Body of pancreas (tissue), 4 donors: Measurements from ENCODE around the gene TAP2. TPM values are rescaled to one million over a fixed set of nuclear protein-coding genes. Genes with fewer than 3 reads are reported as not detected.

ENCODE experiments used
- ATAC-seq: fragments of 150-250 bp; one replicate; pipeline ENCODE4 v1.9.1; 2016
- DNase-seq, 4 donors: peaks; one replicate each; pipeline ENCODE4 v3.0.0-alpha.2; 2019
- H3K27ac ChIP-seq, 4 donors: fragments of 200-600 bp; sonication (generic); 1 replicate in 3 of 4; 2 replicates in 1 of 4; pipeline versions ENCODE4 v1.5.1 to v1.6.1; 2016 to 2019; ENCODE audit warnings: mild to moderate bottlenecking in 1 of 4, mixed read lengths in 1 of 4, moderate library complexity in 1 of 4
- H3K27me3 ChIP-seq, 2 donors: fragments of 200-600 bp; sonication (generic); one replicate each; pipeline ENCODE4 v1.6.0; 2016; ENCODE audit warnings: mild to moderate bottlenecking in 1 of 2
- H3K36me3 ChIP-seq, 2 donors: fragments of 200-600 bp; sonication (generic); replicated peaks in 1 of 2; 2 replicates each; pipeline ENCODE4 v1.5.1; 2016; ENCODE audit warnings: low read depth in 2 of 2; ENCODE audit not compliant: insufficient read depth in 1 of 2
- H3K4me1 ChIP-seq: fragments of 200-600 bp; sonication (generic); one replicate; pipeline ENCODE4 v1.6.0; 2016
- H3K4me3 ChIP-seq, 2 donors: fragments of 200-600 bp; sonication (generic); 1 replicate in 1 of 2; 2 replicates in 1 of 2; pipeline ENCODE4 v1.5.1; 2016 to 2019
- H3K9me3 ChIP-seq, 3 donors: fragments of 200-600 bp; sonication (generic); 1 replicate in 2 of 3; 2 replicates in 1 of 3; pipeline ENCODE4 v1.5.1; 2016
- POLR2A ChIP-seq, 3 donors: fragments of 450-650 bp; IDR thresholded peaks; one replicate each; pipeline ENCODE4 v1.6.1; 2016; ENCODE audit warnings: antibody characterized with exemption in 3 of 3, mild to moderate bottlenecking in 2 of 3
- WGBS, 2 donors: methylation state at CpG; one replicate each; pipeline ENCODE4 v1.1.5; 2017; 5-methylcytosine and 5-hydroxymethylcytosine counted together
- intact Hi-C: fragments of 100-400 bp; cut with DNase I; formaldehyde crosslinking; loops from one replicate; pipeline ENCODE4 v1.15.1; 2023
- total RNA-seq, 2 donors: library from RNA; depleted of rRNA; stranded (reverse); fragments of >200 nt; gene quantifications; one replicate each; pipeline ENCODE4 v1.1.0, GENCODE V29; 2016
- TF ChIP-seq, protein P1 (sequence below), 7 experiments: fragments of 450-650 bp in 4 of 7; fragments of 200-600 bp in 3 of 7; sonication (generic) in 3 of 7; IDR thresholded peaks; one replicate each; pipeline ENCODE4 v1.5.1; 2016 to 2019; ENCODE audit warnings: antibody characterized with exemption in 7 of 7

TAP2 gene
- total RNA-seq, 2 donors from 2014 or later: 5.2 to 13.8 TPM

- TF ChIP-seq POLR2A (IDR thresholded peaks at IDR 0.05): no peak
- TF ChIP-seq, protein P1, sequence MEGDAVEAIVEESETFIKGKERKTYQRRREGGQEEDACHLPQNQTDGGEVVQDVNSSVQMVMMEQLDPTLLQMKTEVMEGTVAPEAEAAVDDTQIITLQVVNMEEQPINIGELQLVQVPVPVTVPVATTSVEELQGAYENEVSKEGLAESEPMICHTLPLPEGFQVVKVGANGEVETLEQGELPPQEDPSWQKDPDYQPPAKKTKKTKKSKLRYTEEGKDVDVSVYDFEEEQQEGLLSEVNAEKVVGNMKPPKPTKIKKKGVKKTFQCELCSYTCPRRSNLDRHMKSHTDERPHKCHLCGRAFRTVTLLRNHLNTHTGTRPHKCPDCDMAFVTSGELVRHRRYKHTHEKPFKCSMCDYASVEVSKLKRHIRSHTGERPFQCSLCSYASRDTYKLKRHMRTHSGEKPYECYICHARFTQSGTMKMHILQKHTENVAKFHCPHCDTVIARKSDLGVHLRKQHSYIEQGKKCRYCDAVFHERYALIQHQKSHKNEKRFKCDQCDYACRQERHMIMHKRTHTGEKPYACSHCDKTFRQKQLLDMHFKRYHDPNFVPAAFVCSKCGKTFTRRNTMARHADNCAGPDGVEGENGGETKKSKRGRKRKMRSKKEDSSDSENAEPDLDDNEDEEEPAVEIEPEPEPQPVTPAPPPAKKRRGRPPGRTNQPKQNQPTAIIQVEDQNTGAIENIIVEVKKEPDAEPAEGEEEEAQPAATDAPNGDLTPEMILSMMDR (IDR thresholded peaks at IDR 0.05): peak; percentile 74 to 98 (median 93)
- no peaks in the 10 kb centered on the region for H3K4me1 ChIP-seq
- no peak overlapping the region for H3K27ac ChIP-seq
- intact Hi-C loops: loop anchor here (5.0 kb wide), 1 partner anchor 36 kb away; no protein-coding TSS in a partner anchor
- DNase-seq (peak; percentile 79 to 86 (median 84)), ATAC-seq (peak; percentile 71)
- WGBS, 2 donors: 7% methylated on average over 5 of the region's 5 CpGs
- H3K9me3 ChIP-seq: no peaks in the 10 kb centered on the region
- H3K4me3 ChIP-seq: no peak overlapping the region
- H3K27me3 ChIP-seq: no peaks in the 10 kb centered on the region
- H3K36me3 ChIP-seq: no peaks in the 10 kb centered on the region
These were observed 29.8 kb upstream of the TAP2 start for GRCh38 chr6:32868257-32868788.

GRCh38 chr6:32867554-32868256 is 29.2 kb upstream of the TAP2 start:
- Histone ChIP-seq H3K36me3 (no peaks in the 10 kb centered on the region), H3K4me1 (no peaks in the 10 kb centered on the region), H3K9me3 (no peaks in the 10 kb centered on the region), H3K27me3 (no peaks in the 10 kb centered on the region), H3K4me3 (no peak overlapping the region), H3K27ac (no peak overlapping the region)
- no peak for ATAC-seq
- DNase-seq: no peak
- WGBS, 2 donors: 16 to 19% methylated on average over 8 of the region's 8 CpGs
- no peak for TF ChIP-seq POLR2A (IDR thresholded peaks at IDR 0.05)
- TF ChIP-seq, protein P1 (IDR thresholded peaks at IDR 0.05): no peak
- intact Hi-C loops: loop anchor here (5.0 kb wide), 1 partner anchor 35 kb away; no protein-coding TSS in a partner anchor

DNA sequence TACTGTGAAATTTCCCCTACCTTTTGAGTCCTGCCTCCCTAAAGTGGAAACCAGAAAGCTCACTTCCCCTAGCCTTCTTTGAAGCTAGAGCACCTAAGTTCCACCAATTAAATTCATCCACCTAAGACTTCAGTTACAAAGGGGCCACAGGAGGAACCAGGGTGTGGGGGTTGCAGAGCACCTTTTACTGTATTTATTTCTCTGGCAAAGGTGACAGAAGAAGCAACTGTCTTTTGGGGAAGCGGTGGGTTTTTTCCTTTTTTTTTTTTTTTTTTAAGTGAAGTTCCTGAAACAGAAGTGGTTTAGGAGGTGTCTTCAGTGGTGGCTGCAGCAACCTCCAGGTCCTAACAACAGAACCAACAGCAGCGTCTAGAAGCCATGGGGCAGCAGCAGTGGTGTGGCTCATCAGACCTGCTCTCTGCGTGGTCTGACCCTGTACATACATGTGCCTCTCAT is 28.5 kb upstream of the TAP2 start:
- no peaks in the 10 kb centered on the region for H3K9me3 ChIP-seq
- 49 to 54% methylated on average over 3 of the region's 3 CpGs for WGBS, 2 donors
- DNase-seq: no peak
- no peak for ATAC-seq
- TF ChIP-seq, protein P1 (IDR thresholded peaks at IDR 0.05): no peak
- TF ChIP-seq POLR2A (IDR thresholded peaks at IDR 0.05): no peak
- no peaks in the 10 kb centered on the region for H3K27me3 ChIP-seq
- intact Hi-C loops: loop anchor here (5.0 kb wide), 1 partner anchor 35 kb away; no protein-coding TSS in a partner anchor
- H3K27ac ChIP-seq: no peak overlapping the region
- H3K4me3 ChIP-seq: no peak overlapping the region
- no peaks in the 10 kb centered on the region for H3K4me1 ChIP-seq
- no peaks in the 10 kb centered on the region for H3K36me3 ChIP-seq

- intact Hi-C loops: loop anchor here (5.0 kb wide), 1 partner anchor 34 kb away; no protein-coding TSS in a partner anchor
- Histone ChIP-seq H3K36me3 (no peaks in the 10 kb centered on the region), H3K4me1 (no peaks in the 10 kb centered on the region), H3K27ac (no peak overlapping the region), H3K4me3 (no peak overlapping the region), H3K27me3 (no peaks in the 10 kb centered on the region), H3K9me3 (no peaks in the 10 kb centered on the region)
- WGBS, 2 donors: 43 to 51% methylated on average over 10 of the region's 10 CpGs
- no peak for ATAC-seq
- no peak for DNase-seq
- no peak for TF ChIP-seq POLR2A (IDR thresholded peaks at IDR 0.05)
- TF ChIP-seq, protein P1 (IDR thresholded peaks at IDR 0.05): no peak
These were observed 27.3 kb upstream of the TAP2 start for GRCh38 chr6:32865724-32866443.
